SK-N-SH treated with all-trans-retinoic acid at 6 μM for 48 hours (cell line): ENCODE measurements around the gene PRMT7.

Experiments used
- ATAC-seq: fragments of 200-7000 bp; cut with Tn5 transposase; 3 replicates; pipeline ENCODE4 v1.9.1; 2020; ENCODE audit warnings: mild to moderate bottlenecking, moderate library complexity
- ARNTL ChIP-seq: fragments of 450-650 bp; formaldehyde crosslinking; IDR thresholded peaks from 2 replicates; pipeline ENCODE4 v1.5.0; 2020; ENCODE audit warnings: low read depth, mild to moderate bottlenecking, moderate library complexity, borderline replicate concordance
- BACH2 ChIP-seq: fragments of 250-450 bp; sonication (Bioruptor Pico); IDR thresholded peaks from 2 replicates; pipeline ENCODE4 v1.9.0; 2021; ENCODE audit warnings: mild to moderate bottlenecking, borderline replicate concordance
- CREB5 ChIP-seq: fragments of 250-450 bp; sonication (Bioruptor Pico); IDR thresholded peaks from 2 replicates; pipeline ENCODE4 v1.5.1; 2020; ENCODE audit warnings: low read depth, mild to moderate bottlenecking, moderate library complexity
- CSRNP3 ChIP-seq: fragments of 250-450 bp; sonication (Bioruptor Pico); IDR thresholded peaks from 2 replicates; pipeline ENCODE4 v1.5.1; 2021; ENCODE audit warnings: mild to moderate bottlenecking, moderate library complexity
- GLIS3 ChIP-seq: fragments of 250-450 bp; sonication (Bioruptor Pico); IDR thresholded peaks from 2 replicates; pipeline ENCODE4 v1.5.0; 2020; ENCODE audit warnings: mild to moderate bottlenecking, moderate library complexity
- ISL1 ChIP-seq: fragments of 250-450 bp; sonication (Bioruptor Pico); IDR thresholded peaks from 2 replicates; pipeline ENCODE4 v2.1.2; 2022; ENCODE audit warnings: mild to moderate bottlenecking, moderate library complexity
- OSR1 ChIP-seq: fragments of 250-450 bp; sonication (Bioruptor Pico); IDR thresholded peaks from 2 replicates; pipeline ENCODE4 v1.8.0; 2022; ENCODE audit warnings: moderate library complexity, mild to moderate bottlenecking, inconsistent platforms
- POU6F1 ChIP-seq: fragments of 250-450 bp; sonication (Bioruptor Pico); IDR thresholded peaks from 2 replicates; pipeline ENCODE4 v1.8.0; 2021; ENCODE audit warnings: low read depth, mild to moderate bottlenecking, moderate library complexity, borderline replicate concordance
- PPARA ChIP-seq: fragments of 250-450 bp; sonication (Bioruptor Pico); IDR thresholded peaks from 2 replicates; pipeline ENCODE4 v1.5.0; 2020; ENCODE audit warnings: mild to moderate bottlenecking, borderline replicate concordance
- RARB ChIP-seq: fragments of 250-450 bp; sonication (Bioruptor Pico); IDR thresholded peaks from 2 replicates; pipeline ENCODE4 v1.8.0; 2021; ENCODE audit warnings: mild to moderate bottlenecking, moderate library complexity
- SNAI2 ChIP-seq: fragments of 250-450 bp; sonication (Bioruptor Pico); IDR thresholded peaks from 2 replicates; pipeline ENCODE4 v1.5.0; 2020; ENCODE audit warnings: mild to moderate bottlenecking, moderate library complexity
- TCF4 ChIP-seq: fragments of 250-450 bp; sonication (Bioruptor Pico); IDR thresholded peaks from 2 replicates; pipeline ENCODE4 v1.8.0; 2021; ENCODE audit warnings: mild to moderate bottlenecking, moderate library complexity, borderline replicate concordance
- TOX ChIP-seq: fragments of 250-450 bp; sonication (Bioruptor Pico); IDR thresholded peaks from 2 replicates; pipeline ENCODE4 v1.8.0; 2021; ENCODE audit warnings: mild to moderate bottlenecking, moderate library complexity, borderline replicate concordance
- TSHZ2 ChIP-seq: fragments of 250-450 bp; sonication (Bioruptor Pico); IDR thresholded peaks from 2 replicates; pipeline ENCODE4 v1.5.0; 2020; ENCODE audit warnings: mild to moderate bottlenecking, moderate library complexity
- ZC3H10 ChIP-seq: fragments of 250-450 bp; sonication (Bioruptor Pico); IDR thresholded peaks from 2 replicates; pipeline ENCODE4 v1.5.1; 2021; ENCODE audit warnings: mild to moderate bottlenecking, moderate library complexity
- ZFP3 ChIP-seq: fragments of 250-450 bp; sonication (Bioruptor Pico); IDR thresholded peaks from 2 replicates; pipeline ENCODE4 v1.5.0; 2020; ENCODE audit warnings: mild to moderate bottlenecking, moderate library complexity
- ZFP30 ChIP-seq: fragments of 450-650 bp; formaldehyde crosslinking; IDR thresholded peaks from 2 replicates; pipeline ENCODE4 v1.5.0; 2022; ENCODE audit warnings: mild to moderate bottlenecking, moderate library complexity
- ZNF565 ChIP-seq: fragments of 450-650 bp; formaldehyde crosslinking; conservative IDR thresholded peaks from 2 replicates; pipeline ENCODE4 v1.5.0; 2020; ENCODE audit warnings: low read depth, mild to moderate bottlenecking, moderate library complexity
- ZNF70 ChIP-seq: fragments of 450-650 bp; formaldehyde crosslinking; IDR thresholded peaks from 2 replicates; pipeline ENCODE4 v1.5.0; 2020; ENCODE audit warnings: mild to moderate bottlenecking, moderate library complexity

The PRMT7 gene

GRCh38 chr16:68351463-68351862, 40.6 kb downstream of the PRMT7 start:
- ATAC-seq = no peak
- TF ChIP-seq TOX (CRISPR knock-in tag) (no peak), BACH2 (CRISPR knock-in tag) (no peak), OSR1 (CRISPR knock-in tag) (no peak)

GRCh38 chr16:68351991-68352431, 41.2 kb downstream of the PRMT7 start:
- no peak for TF ChIP-seq TSHZ2 (CRISPR knock-in tag)
- no peak for TF ChIP-seq PPARA
- TF ChIP-seq CREB5 (CRISPR knock-in tag) = no peak
- TF ChIP-seq ARNTL (CRISPR knock-in tag) = no peak
- no peak for TF ChIP-seq ZFP3 (CRISPR knock-in tag)

GRCh38 chr16:68353366-68353765, 42.5 kb downstream of the PRMT7 start:
- TF ChIP-seq ZNF70 (CRISPR knock-in tag) (no peak), OSR1 (CRISPR knock-in tag) (no peak), TCF4 (CRISPR knock-in tag) (no peak), SNAI2 (CRISPR knock-in tag) (no peak), ZNF565 (CRISPR knock-in tag) (no peak), CREB5 (CRISPR knock-in tag) (no peak), TOX (CRISPR knock-in tag) (no peak), ISL1 (CRISPR knock-in tag) (no peak), TSHZ2 (CRISPR knock-in tag) (no peak), ZFP30 (no peak), RARB (CRISPR knock-in tag) (no peak), GLIS3 (CRISPR knock-in tag) (no peak), ZC3H10 (CRISPR knock-in tag) (no peak), POU6F1 (CRISPR knock-in tag) (no peak), ARNTL (CRISPR knock-in tag) (no peak), CSRNP3 (no peak)
- TF ChIP-seq, all 23 proteins: peak for 0
- ATAC-seq = no peak

More at GRCh38 chr16:68351991-68352431, 41.2 kb downstream of the PRMT7 start:
- no peak for ATAC-seq
